IPS-20b (cell line): ENCODE results near the gene COPZ2.
A peak's percentile ranks its signal among the peaks of the same experiment; 100 is the strongest.

Experiments used
- H3K27ac ChIP-seq: one replicate; pipeline ENCODE4 v1.5.1; 2013; ENCODE audit warnings: low read length
- H3K27me3 ChIP-seq: 2 replicates; pipeline ENCODE4 v1.6.1; 2013; ENCODE audit warnings: mild to moderate bottlenecking, low read length, inconsistent platforms; ENCODE audit not compliant: insufficient read depth
- H3K36me3 ChIP-seq: 2 replicates; pipeline ENCODE4 v1.6.1; 2013; ENCODE audit warnings: low read depth, mild to moderate bottlenecking, inconsistent platforms, low read length, moderate library complexity; ENCODE audit not compliant: insufficient read depth
- H3K4me1 ChIP-seq: 2 replicates; pipeline ENCODE4 v1.6.1; 2013; ENCODE audit warnings: mild to moderate bottlenecking, control low read depth, inconsistent platforms, low read length, moderate library complexity; ENCODE audit not compliant: insufficient read depth
- H3K4me3 ChIP-seq: 2 replicates; pipeline ENCODE4 v1.5.1; 2013; ENCODE audit warnings: mild to moderate bottlenecking, low read length, inconsistent platforms
- H3K9ac ChIP-seq: 2 replicates; pipeline ENCODE4 v1.6.1; 2013; ENCODE audit warnings: low read depth, mild to moderate bottlenecking, inconsistent platforms, low read length, moderate library complexity
- H3K9me3 ChIP-seq: 2 replicates; pipeline ENCODE4 v1.6.1; 2013; ENCODE audit warnings: mild to moderate bottlenecking, low read depth, low read length, inconsistent platforms; ENCODE audit not compliant: insufficient read depth

Gene COPZ2

GRCh38 chr17:48055531-48056245, 18.1 kb upstream of the COPZ2 start:
- Histone ChIP-seq H3K4me1 (peaks cover 51% of the 10 kb centered on the region), H3K9me3 (no peaks in the 10 kb centered on the region), H3K4me3 (peak overlapping the region; percentile 82), H3K27me3 (no peaks in the 10 kb centered on the region), H3K36me3 (peaks cover 70% of the 10 kb centered on the region), H3K27ac (peak overlapping the region; percentile 95), H3K9ac (peak overlapping the region; percentile 97)

- H3K36me3 ChIP-seq, result peaks cover 64% of the 10 kb centered on the region
- no peaks in the 10 kb centered on the region for H3K9me3 ChIP-seq
- H3K27ac ChIP-seq, result peak overlapping the region; percentile 62
- peaks cover 59% of the 10 kb centered on the region for H3K4me1 ChIP-seq
- no peaks in the 10 kb centered on the region for H3K27me3 ChIP-seq
- H3K4me3 ChIP-seq, result peak overlapping the region; percentile 82
- peak overlapping the region; percentile 97; the same call in 1 of the 2 replicates for H3K9ac ChIP-seq
Observed at GRCh38 chr17:48054238-48055185, 16.9 kb upstream of the COPZ2 start.

- Histone ChIP-seq H3K9me3 (no peaks in the 10 kb centered on the region), H3K27ac (peak overlapping the region; percentile 38), H3K9ac (peak overlapping the region; percentile 62; the same call in 1 of the 2 replicates), H3K4me3 (peak overlapping the region; percentile 55; the same call in 1 of the 2 replicates), H3K36me3 (peaks cover 57% of the 10 kb centered on the region), H3K4me1 (peaks cover 59% of the 10 kb centered on the region), H3K27me3 (no peaks in the 10 kb centered on the region)
Observed at GRCh38 chr17:48053758-48054237, 16.2 kb upstream of the COPZ2 start.

GRCh38 chr17:48052956-48053757, 15.6 kb upstream of the COPZ2 start:
- Histone ChIP-seq H3K9me3 (no peaks in the 10 kb centered on the region), H3K27me3 (no peaks in the 10 kb centered on the region), H3K27ac (peak overlapping the region; percentile 38), H3K36me3 (peaks cover 50% of the 10 kb centered on the region), H3K4me1 (peaks cover 59% of the 10 kb centered on the region), H3K4me3 (peak overlapping the region; percentile 55; the same call in 1 of the 2 replicates), H3K9ac (peak overlapping the region; percentile 62; the same call in 1 of the 2 replicates)

- no peak overlapping the region for H3K27ac ChIP-seq
- H3K36me3 ChIP-seq, result peaks cover 38% of the 10 kb centered on the region
- H3K9me3 ChIP-seq, result no peaks in the 10 kb centered on the region
- peak overlapping the region; percentile 23; the same call in 1 of the 2 replicates for H3K9ac ChIP-seq
- H3K4me3 ChIP-seq, result peak overlapping the region; percentile 55; the same call in 1 of the 2 replicates
- H3K27me3 ChIP-seq, result no peaks in the 10 kb centered on the region
- H3K4me1 ChIP-seq, result peaks cover 57% of the 10 kb centered on the region
Observed at GRCh38 chr17:48051706-48052486, 14.3 kb upstream of the COPZ2 start.

- peaks cover 31% of the 10 kb centered on the region for H3K36me3 ChIP-seq
- no peak overlapping the region for H3K27ac ChIP-seq
- peak overlapping the region; percentile 55; the same call in 1 of the 2 replicates for H3K4me3 ChIP-seq
- H3K9ac ChIP-seq, result no peak overlapping the region
- H3K27me3 ChIP-seq, result no peaks in the 10 kb centered on the region
- H3K4me1 ChIP-seq, result peaks cover 56% of the 10 kb centered on the region
- H3K9me3 ChIP-seq, result no peaks in the 10 kb centered on the region
Observed at GRCh38 chr17:48051283-48051682, 13.7 kb upstream of the COPZ2 start.

GRCh38 chr17:48048384-48049126, 11.0 kb upstream of the COPZ2 start:
- H3K9ac ChIP-seq, result peak overlapping the region; percentile 95; the same call in 1 of the 2 replicates
- H3K4me3 ChIP-seq, result peak overlapping the region; percentile 99
- no peaks in the 10 kb centered on the region for H3K27me3 ChIP-seq
- no peaks in the 10 kb centered on the region for H3K9me3 ChIP-seq
- H3K27ac ChIP-seq, result peak overlapping the region; percentile 52
- H3K36me3 ChIP-seq, result peaks cover 30% of the 10 kb centered on the region
- H3K4me1 ChIP-seq, result peaks cover 42% of the 10 kb centered on the region

- Histone ChIP-seq H3K9me3 (no peaks in the 10 kb centered on the region), H3K27me3 (no peaks in the 10 kb centered on the region), H3K4me1 (peaks cover 35% of the 10 kb centered on the region), H3K9ac (peak within 1 kb of the TSS; percentile 95), H3K27ac (peak within 1 kb of the TSS; percentile 59), H3K36me3 (peaks cover 26% of the 10 kb centered on the region), H3K4me3 (peak within 1 kb of the TSS; percentile 99)
Observed at GRCh38 chr17:48047741-48048383, 10.3 kb upstream of the COPZ2 start, which contains the start of gene NFE2L1. TSS of gene NFE2L1 (plus strand) at chr17:48048359. CDS start at chr17:48051119, 2,760 bp downstream.

- H3K4me1 ChIP-seq, result peaks cover 29% of the 10 kb centered on the region
- peak overlapping the region; percentile 91 for H3K9ac ChIP-seq
- no peaks in the 10 kb centered on the region for H3K27me3 ChIP-seq
- peaks cover 20% of the 10 kb centered on the region for H3K36me3 ChIP-seq
- peak overlapping the region; percentile 59 for H3K27ac ChIP-seq
- H3K9me3 ChIP-seq, result no peaks in the 10 kb centered on the region
- peak overlapping the region; percentile 86 for H3K4me3 ChIP-seq
Observed at GRCh38 chr17:48047113-48047740, 9.6 kb upstream of the COPZ2 start.
